CD4-positive, alpha-beta T cell (primary cell): Measurements from ENCODE around the gene GPC4. TPM values are rescaled to one million over a fixed set of nuclear protein-coding genes. Genes with fewer than 3 reads are reported as not detected.

Source experiments
- ATAC-seq: fragments of 200-7000 bp; cut with Tn5 transposase; one replicate; pipeline ENCODE4 v1.10.0; 2022; ENCODE audit warnings: mild to moderate bottlenecking; ENCODE audit not compliant: poor library complexity
- CTCF ChIA-PET: fragments of 350-600 bp; sonication (Branson Sonifier 250); formaldehyde crosslinking; loops from one replicate; lab custom pipeline; 2021; ENCODE audit warnings: antibody characterized with exemption, inconsistent platforms; lab: Charles Lee
- POLR2A ChIA-PET: fragments of 350-600 bp; sonication (Branson Sonifier 250); formaldehyde crosslinking; loops from one replicate; lab custom pipeline; 2021; ENCODE audit warnings: antibody characterized with exemption, inconsistent platforms; lab: Charles Lee
- DNase-seq, 14 experiments: peaks; one replicate each; pipeline ENCODE4 v3.0.0-alpha.2; 2013 to 2020; ENCODE audit warnings: mixed read lengths in 2 of 14
- H3K27ac ChIP-seq, 2 donors: one replicate each; pipeline versions ENCODE4 v1.5.1 to v1.7.0; 2013; ENCODE audit warnings: low read length in 2 of 2, low read depth in 1 of 2, mild to moderate bottlenecking in 1 of 2
- H3K27me3 ChIP-seq, 2 experiments: 1 replicate in 1 of 2; 2 replicates in 1 of 2; pipeline versions ENCODE4 v1.6.1 to v1.7.0; 2013; ENCODE audit warnings: low read length in 2 of 2, control low read depth in 1 of 2, mild to moderate bottlenecking in 1 of 2, moderate library complexity in 1 of 2; ENCODE audit not compliant: insufficient read depth in 2 of 2, control insufficient read depth in 1 of 2
- H3K36me3 ChIP-seq: one replicate; pipeline ENCODE4 v1.6.1; 2013; ENCODE audit warnings: low read length, control low read depth; ENCODE audit not compliant: insufficient read depth
- H3K4me1 ChIP-seq: one replicate; pipeline ENCODE4 v1.6.1; 2013; ENCODE audit warnings: low read length, control low read depth; ENCODE audit not compliant: insufficient read depth
- H3K4me3 ChIP-seq: one replicate; pipeline ENCODE4 v1.5.1; 2013; ENCODE audit warnings: mild to moderate bottlenecking, low read length, moderate library complexity
- H3K9me3 ChIP-seq, 2 experiments: 1 replicate in 1 of 2; 2 replicates in 1 of 2; pipeline versions ENCODE4 v1.6.1 to v1.7.0; 2013; ENCODE audit warnings: low read length in 2 of 2, mild to moderate bottlenecking in 2 of 2, control low read depth in 1 of 2, moderate library complexity in 1 of 2; ENCODE audit not compliant: control insufficient read depth in 1 of 2, insufficient read depth in 1 of 2
- H3K27ac Mint-ChIP-seq: one replicate; pipeline ENCODE4 v1.8.0; 2020; ENCODE audit warnings: mixed read lengths
- H3K27me3 Mint-ChIP-seq: one replicate; pipeline ENCODE4 v1.8.0; 2021; ENCODE audit warnings: mixed read lengths
- H3K36me3 Mint-ChIP-seq: one replicate; pipeline ENCODE4 v1.8.0; 2021; ENCODE audit warnings: low read depth, mixed read lengths
- H3K4me1 Mint-ChIP-seq: one replicate; pipeline ENCODE4 v1.8.0; 2021; ENCODE audit warnings: low read depth, mixed read lengths
- H3K4me3 Mint-ChIP-seq: one replicate; pipeline ENCODE4 v1.8.0; 2020; ENCODE audit warnings: mild to moderate bottlenecking, mixed read lengths
- H3K9me3 Mint-ChIP-seq: one replicate; pipeline ENCODE4 v1.8.0; 2020; ENCODE audit warnings: mixed read lengths
- CTCF ChIP-seq: fragments of 200-600 bp; IDR thresholded peaks from one replicate; pipeline ENCODE4 v1.8.0; 2022; ENCODE audit warnings: antibody characterized with exemption, mild to moderate bottlenecking
- intact Hi-C, 2 experiments: fragments of 100-400 bp; cut with DNase I in 1 of 2; cut with micrococcal nuclease in 1 of 2; formaldehyde crosslinking; loops; one replicate each; pipeline versions ENCODE4 v1.15.1 to v1.9.0; 2023 to 2025; cut with DNase I, micrococcal nuclease
- total RNA-seq, 174 experiments: library from RNA in 2 of 174; stranded (reverse) in 2 of 174; gene quantifications; one replicate each; pipeline ENCODE4 v1.2.3 and lab custom pipeline; 2021 to 2026

GPC4 gene
- total RNA-seq, 2 experiments from 2014 or later: not detected

- Histone ChIP-seq H3K27me3 (no peaks in the 10 kb centered on the region), H3K9me3 (no peaks in the 10 kb centered on the region), H3K4me3 (no peak overlapping the region), H3K4me1 (no peaks in the 10 kb centered on the region), H3K27ac (no peak overlapping the region), H3K36me3 (no peaks in the 10 kb centered on the region)
- DNase-seq (no peak), ATAC-seq (no peak)
- no peak for TF ChIP-seq CTCF
- Mint-ChIP-seq H3K27ac (no peak overlapping the region), H3K27me3 (no peaks in the 10 kb centered on the region), H3K36me3 (no peaks in the 10 kb centered on the region), H3K4me1 (no peaks in the 10 kb centered on the region), H3K9me3 (no peaks in the 10 kb centered on the region), H3K4me3 (no peak overlapping the region)
- POLR2A ChIA-PET: no interaction called here
- intact Hi-C loops: no loop called here
- CTCF ChIA-PET: no interaction called here
Observed at GRCh38 chrX:133297284-133297683, 118.0 kb downstream of the GPC4 start.

GRCh38 chrX:133294126-133294525 is 121.2 kb downstream of the GPC4 start:
- intact Hi-C loops: no loop called here
- DNase-seq (no peak), ATAC-seq (no peak)
- no peak overlapping the region for H3K4me3 ChIP-seq
- Mint-ChIP-seq H3K9me3 (no peaks in the 10 kb centered on the region), H3K27ac (no peak overlapping the region), H3K4me3 (no peak overlapping the region), H3K4me1 (no peaks in the 10 kb centered on the region), H3K27me3 (no peaks in the 10 kb centered on the region), H3K36me3 (no peaks in the 10 kb centered on the region)
- ChIA-PET CTCF (no interaction called here), POLR2A (no interaction called here)
- H3K27me3 ChIP-seq: no peaks in the 10 kb centered on the region
- TF ChIP-seq CTCF: no peak
- no peaks in the 10 kb centered on the region for H3K4me1 ChIP-seq
- H3K9me3 ChIP-seq: no peaks in the 10 kb centered on the region
- no peak overlapping the region for H3K27ac ChIP-seq
- H3K36me3 ChIP-seq: no peaks in the 10 kb centered on the region

- no peaks in the 10 kb centered on the region for H3K4me1 Mint-ChIP-seq
- no peaks in the 10 kb centered on the region for H3K27me3 Mint-ChIP-seq
- no peak overlapping the region for H3K27ac Mint-ChIP-seq
- H3K27me3 ChIP-seq: no peaks in the 10 kb centered on the region
- H3K27ac ChIP-seq: no peak overlapping the region
- no peak for TF ChIP-seq CTCF
- intact Hi-C loops: no loop called here
- H3K9me3 Mint-ChIP-seq: no peaks in the 10 kb centered on the region
- ChIA-PET CTCF (no interaction called here), POLR2A (no interaction called here)
- H3K36me3 Mint-ChIP-seq: no peaks in the 10 kb centered on the region
- H3K4me1 ChIP-seq: no peaks in the 10 kb centered on the region
- no peak overlapping the region for H3K4me3 Mint-ChIP-seq
- no peak for DNase-seq
- no peak for ATAC-seq
- H3K36me3 ChIP-seq: no peaks in the 10 kb centered on the region
- no peaks in the 10 kb centered on the region for H3K9me3 ChIP-seq
- no peak overlapping the region for H3K4me3 ChIP-seq
Observed at GRCh38 chrX:133290076-133290475, 125.2 kb downstream of the GPC4 start.
